SK-N-SH (cell line): ENCODE measurements around the gene HMGXB3. TPM values are rescaled to one million over a fixed set of nuclear protein-coding genes. Genes with fewer than 3 reads are reported as not detected.

Experiments
- CTCF ChIA-PET: fragments of 300-600, 350-600 bp; formaldehyde crosslinking; extraction: SDS; loops from one replicate; lab custom pipeline; 2021; lab: Yijun Ruan, JAX
- POLR2A ChIA-PET: fragments of 350-600 bp; sonication (Branson Sonifier 250); formaldehyde crosslinking; extraction: SDS; loops from one replicate; lab custom pipeline; 2020; ENCODE audit warnings: antibody characterized with exemption, inconsistent platforms; lab: Yijun Ruan, JAX
- DNase-seq: peaks from one replicate; pipeline ENCODE4 v3.0.0; 2012
- H2AFZ ChIP-seq: fragments of 200-600 bp; sonication (generic); 2 replicates; pipeline ENCODE4 v1.8.1; 2016; ENCODE audit warnings: antibody characterized with exemption, mild to moderate bottlenecking, low read depth
- H3F3A ChIP-seq: fragments of 200-600 bp; sonication (generic); replicated peaks from 2 replicates; pipeline ENCODE3; 2016; ENCODE audit warnings: antibody characterized with exemption, mild to moderate bottlenecking; ENCODE audit not compliant: insufficient read depth
- H3K27ac ChIP-seq, 2 experiments: fragments of 200-500 bp in 1 of 2; fragments of 200-600 bp in 1 of 2; sonication (Bioruptor generic) in 1 of 2; sonication (generic), shearing (Covaris generic) in 1 of 2; 2 replicates each; pipeline versions ENCODE4 v1.5.1 to v1.6.1; 2014 to 2016; ENCODE audit warnings: low read depth in 2 of 2, inconsistent platforms in 1 of 2, low read length in 1 of 2, mild to moderate bottlenecking in 1 of 2, mixed read lengths in 1 of 2
- H3K27me3 ChIP-seq: fragments of 200-600 bp; sonication (generic), shearing (Covaris generic); 2 replicates; pipeline ENCODE4 v1.6.1; 2016; ENCODE audit warnings: mixed run types; ENCODE audit not compliant: insufficient read depth
- H3K36me3 ChIP-seq, 2 experiments: fragments of 200-500 bp in 1 of 2; fragments of 200-600 bp in 1 of 2; sonication (Bioruptor generic) in 1 of 2; sonication (generic) in 1 of 2; replicated peaks in 1 of 2; 2 replicates each; pipeline versions ENCODE3 to v1.5.1; 2014 to 2016; ENCODE audit warnings: low read length in 1 of 2, mild to moderate bottlenecking in 1 of 2; ENCODE audit not compliant: insufficient read depth in 2 of 2, control insufficient read depth in 1 of 2
- H3K4me1 ChIP-seq, 2 experiments: fragments of 200-500 bp in 1 of 2; fragments of 200-600 bp in 1 of 2; sonication (Bioruptor generic) in 1 of 2; sonication (generic), shearing (Covaris generic) in 1 of 2; 2 replicates each; pipeline versions ENCODE4 v1.5.1 to v1.6.1; 2014 to 2016; ENCODE audit warnings: low read depth in 1 of 2, low read length in 1 of 2, mixed run types in 1 of 2; ENCODE audit not compliant: insufficient read depth in 2 of 2, control insufficient read depth in 1 of 2
- H3K4me2 ChIP-seq: fragments of 200-600 bp; sonication (generic), shearing (Covaris generic); 2 replicates; pipeline ENCODE4 v1.6.1; 2017; ENCODE audit warnings: mixed run types
- H3K4me3 ChIP-seq, 2 experiments: fragments of 200-500 bp in 1 of 2; fragments of 200-600 bp in 1 of 2; sonication (Bioruptor generic) in 1 of 2; sonication (generic), shearing (Covaris generic) in 1 of 2; 2 replicates each; pipeline versions ENCODE4 v1.5.1 to v1.8.1; 2014 to 2016; ENCODE audit warnings: low read depth in 2 of 2, inconsistent platforms in 1 of 2, low read length in 1 of 2, mild to moderate bottlenecking in 1 of 2, mixed read lengths in 1 of 2, moderate library complexity in 1 of 2
- H3K79me2 ChIP-seq: fragments of 200-600 bp; sonication (generic); 2 replicates; pipeline ENCODE4 v1.8.1; 2017; ENCODE audit warnings: mild to moderate bottlenecking; ENCODE audit not compliant: insufficient read depth
- H3K9ac ChIP-seq: fragments of 200-600 bp; sonication (generic); 2 replicates; pipeline ENCODE4 v1.6.1; 2017; ENCODE audit warnings: mixed run types
- H3K9me2 ChIP-seq: fragments of 200-600 bp; sonication (generic); 2 replicates; pipeline ENCODE4 v1.6.1; 2017; ENCODE audit warnings: mixed run types
- H3K9me3 ChIP-seq: fragments of 200-600 bp; sonication (generic); 2 replicates; pipeline ENCODE4 v1.6.1; 2017; ENCODE audit warnings: mixed run types, mild to moderate bottlenecking, moderate library complexity
- H4K20me1 ChIP-seq: fragments of 200-600 bp; sonication (generic); 2 replicates; pipeline ENCODE4 v1.6.1; 2017; ENCODE audit warnings: mild to moderate bottlenecking, mixed run types; ENCODE audit not compliant: insufficient read depth
- CTCF ChIP-seq: fragments of 200-600 bp; sonication (generic); IDR thresholded peaks from 2 replicates; pipeline ENCODE4 v1.6.1; 2017; ENCODE audit warnings: antibody characterized with exemption, mild to moderate bottlenecking, moderate library complexity
- FOSL2 ChIP-seq: IDR thresholded peaks from 2 replicates; pipeline ENCODE4 v1.4.0; 2012; ENCODE audit warnings: low read depth, mild to moderate bottlenecking, moderate library complexity, borderline replicate concordance
- FOXM1 ChIP-seq: IDR thresholded peaks from 2 replicates; pipeline ENCODE4 v1.4.0; 2012; ENCODE audit warnings: low read depth, mild to moderate bottlenecking
- GABPA ChIP-seq: IDR thresholded peaks from 2 replicates; pipeline ENCODE4 v1.4.0; 2012; ENCODE audit warnings: low read depth, mild to moderate bottlenecking
- JUND ChIP-seq: IDR thresholded peaks from 2 replicates; pipeline ENCODE4 v1.4.0; 2012
- MAX ChIP-seq: IDR thresholded peaks from 2 replicates; pipeline ENCODE4 v1.4.0; 2012; ENCODE audit warnings: low read depth
- REST ChIP-seq: IDR thresholded peaks from 2 replicates; pipeline ENCODE4 v1.6.1; 2012; ENCODE audit warnings: mild to moderate bottlenecking, low read depth, low read length, moderate library complexity
- RFX5 ChIP-seq: IDR thresholded peaks from 2 replicates; pipeline ENCODE4 v1.6.1; 2012; ENCODE audit warnings: mild to moderate bottlenecking, improper control_type of control experiment, low read length
- RXRA ChIP-seq: IDR thresholded peaks from 2 replicates; pipeline ENCODE4 v1.4.0; 2012; ENCODE audit warnings: low read depth, mild to moderate bottlenecking, borderline replicate concordance
- TCF12 ChIP-seq: IDR thresholded peaks from 2 replicates; pipeline ENCODE4 v1.4.0; 2012
- WGBS: methylation state at CpG from one replicate; pipeline ENCODE4 v1.1.6; 2017; ENCODE audit warnings: low lambda C conversion rate; 5-methylcytosine and 5-hydroxymethylcytosine counted together
- polyA plus RNA-seq, 3 experiments: library from polyadenylated mRNA; depleted of rRNA; stranded (reverse); fragments of >200 nt; gene quantifications; 2 replicates each; pipeline ENCODE4 v1.2.3, GENCODE V29; 2012

HMGXB3 gene
- polyA plus RNA-seq, 1 of the 3 experiments (the other 2 are of a cell fraction) = 28.8 TPM

GRCh38 chr5:150065346-150065745 lies 64.8 kb downstream of the HMGXB3 start (continued):
- TF ChIP-seq REST (no peak), FOXM1 (no peak), JUND (peak; percentile 66), RXRA (peak; percentile 70; the same call in 1 of the 2 replicates), CTCF (0 out of 2 replicates have a peak, but pooled peaks have one; percentile 15), MAX (no peak), TCF12 (peak; percentile 69), RFX5 (no peak), GABPA (no peak)

GRCh38 chr5:150065886-150066285 lies 65.3 kb downstream of the HMGXB3 start:
- 79% methylated on average over 8 of the region's 10 CpGs for WGBS
- POLR2A ChIA-PET = interaction anchor here (0.6 kb wide), 2 partner anchors 20 to 37 kb away, joined by 3 read pairs; no protein-coding TSS in a partner anchor
- peak overlapping the region; percentile 86; the same call in 1 of the 2 replicates for H2AFZ ChIP-seq

More at GRCh38 chr5:150065886-150066285, 65.3 kb downstream of the HMGXB3 start:
- Histone ChIP-seq H3K36me3 (no peaks in the 10 kb centered on the region), H3F3A (peaks cover 6% of the 10 kb centered on the region), H3K4me1 (peaks cover 14 to 48% of the 10 kb centered on the region in 2 experiments; a peak in 3 of 4 replicates), H3K79me2 (no peaks in the 10 kb centered on the region), H4K20me1 (no peaks in the 10 kb centered on the region), H3K4me3 (no peak overlapping the region), H3K9me3 (no peaks in the 10 kb centered on the region), H3K9ac (0 out of 2 replicates have a peak overlapping the region, but pooled peaks have one; percentile 21), H3K4me2 (peak overlapping the region; percentile 65), H3K27ac (peak overlapping the region in 1 of 2 experiments; percentile 53; a peak in 2 of 4 replicates), H3K9me2 (no peaks in the 10 kb centered on the region), H3K27me3 (no peaks in the 10 kb centered on the region)
- TF ChIP-seq FOSL2 = no peak
- no peak for DNase-seq
- CTCF ChIA-PET = interaction anchor here (0.7 to 1.0 kb wide), 2 partner anchors 24 to 59 kb away, joined by 3 read pairs; no protein-coding TSS in a partner anchor
